ENCODE measurements around the gene ITPKB. TPM values are rescaled to one million over a fixed set of nuclear protein-coding genes. Genes with fewer than 3 reads are reported as not detected.

ITPKB gene
- total and polyA plus RNA-seq, 2 experiments from 2014 or later = 0.31 to 5.2 TPM

DNA sequence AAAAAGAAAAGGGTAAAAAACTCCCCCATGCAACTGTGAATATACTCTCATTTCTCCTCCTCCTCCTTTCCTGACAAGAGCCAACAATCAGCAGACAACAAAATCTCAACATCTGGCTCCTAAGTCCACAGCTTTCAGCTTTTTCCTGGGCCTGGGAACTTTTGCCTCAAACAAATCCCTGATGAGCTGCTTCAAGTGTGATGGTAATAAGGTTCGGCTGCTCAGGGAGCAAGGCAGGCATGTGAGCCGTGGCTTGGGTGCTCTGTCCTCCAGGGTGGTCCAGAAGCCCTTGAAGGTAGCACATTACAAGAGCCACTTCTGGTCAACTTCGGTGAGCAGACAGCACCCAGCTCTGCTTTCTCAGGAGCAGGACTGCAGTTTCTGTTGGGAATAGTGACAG lies 46.3 kb downstream of the ITPKB start:
- no peaks in the 10 kb centered on the region for H3K9me2 ChIP-seq (ENCODE audit: insufficient read depth)
- H3K9me3 Mint-ChIP-seq = no peaks in the 10 kb centered on the region
- no peaks in the 10 kb centered on the region for H4K20me1 ChIP-seq (replicated peaks; ENCODE audit: insufficient read depth)
- H3K36me3 ChIP-seq (ENCODE audit: insufficient read depth) = no peaks in the 10 kb centered on the region
- peaks cover 4% of the 10 kb centered on the region for H3K27me3 Mint-ChIP-seq (ENCODE audit: insufficient read depth, low read depth, poor library complexity)
- TF ChIP-seq, protein P1, sequence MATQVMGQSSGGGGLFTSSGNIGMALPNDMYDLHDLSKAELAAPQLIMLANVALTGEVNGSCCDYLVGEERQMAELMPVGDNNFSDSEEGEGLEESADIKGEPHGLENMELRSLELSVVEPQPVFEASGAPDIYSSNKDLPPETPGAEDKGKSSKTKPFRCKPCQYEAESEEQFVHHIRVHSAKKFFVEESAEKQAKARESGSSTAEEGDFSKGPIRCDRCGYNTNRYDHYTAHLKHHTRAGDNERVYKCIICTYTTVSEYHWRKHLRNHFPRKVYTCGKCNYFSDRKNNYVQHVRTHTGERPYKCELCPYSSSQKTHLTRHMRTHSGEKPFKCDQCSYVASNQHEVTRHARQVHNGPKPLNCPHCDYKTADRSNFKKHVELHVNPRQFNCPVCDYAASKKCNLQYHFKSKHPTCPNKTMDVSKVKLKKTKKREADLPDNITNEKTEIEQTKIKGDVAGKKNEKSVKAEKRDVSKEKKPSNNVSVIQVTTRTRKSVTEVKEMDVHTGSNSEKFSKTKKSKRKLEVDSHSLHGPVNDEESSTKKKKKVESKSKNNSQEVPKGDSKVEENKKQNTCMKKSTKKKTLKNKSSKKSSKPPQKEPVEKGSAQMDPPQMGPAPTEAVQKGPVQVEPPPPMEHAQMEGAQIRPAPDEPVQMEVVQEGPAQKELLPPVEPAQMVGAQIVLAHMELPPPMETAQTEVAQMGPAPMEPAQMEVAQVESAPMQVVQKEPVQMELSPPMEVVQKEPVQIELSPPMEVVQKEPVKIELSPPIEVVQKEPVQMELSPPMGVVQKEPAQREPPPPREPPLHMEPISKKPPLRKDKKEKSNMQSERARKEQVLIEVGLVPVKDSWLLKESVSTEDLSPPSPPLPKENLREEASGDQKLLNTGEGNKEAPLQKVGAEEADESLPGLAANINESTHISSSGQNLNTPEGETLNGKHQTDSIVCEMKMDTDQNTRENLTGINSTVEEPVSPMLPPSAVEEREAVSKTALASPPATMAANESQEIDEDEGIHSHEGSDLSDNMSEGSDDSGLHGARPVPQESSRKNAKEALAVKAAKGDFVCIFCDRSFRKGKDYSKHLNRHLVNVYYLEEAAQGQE (IDR thresholded peaks at IDR 0.05; ENCODE audit: unreplicated experiment) = no peak
- TF ChIP-seq CREB1 (CRISPR knock-in tag; IDR thresholded peaks at IDR 0.05; ENCODE audit: low read depth) (no peak), ZNF114 (CRISPR knock-in tag; IDR thresholded peaks at IDR 0.05) (no peak), STAT1 (IDR thresholded peaks at IDR 0.05; ENCODE audit: unreplicated experiment) (no peak), EZH2phosphoT487 (IDR thresholded peaks at IDR 0.05; ENCODE audit: unreplicated experiment) (no peak), NANOG (IDR thresholded peaks at IDR 0.05; ENCODE audit: borderline replicate concordance) (no peak), JUNB (IDR thresholded peaks at IDR 0.05; ENCODE audit: unreplicated experiment) (no peak), POLR2AphosphoS5 (IDR thresholded peaks at IDR 0.05; ENCODE audit: low read depth) (no peak), ZNF331 (CRISPR knock-in tag; IDR thresholded peaks at IDR 0.05; ENCODE audit: low read depth) (no peak), EZH2 (IDR thresholded peaks at IDR 0.05; ENCODE audit: low read depth, unreplicated experiment) (no peak)
- TF ChIP-seq, protein P2, sequence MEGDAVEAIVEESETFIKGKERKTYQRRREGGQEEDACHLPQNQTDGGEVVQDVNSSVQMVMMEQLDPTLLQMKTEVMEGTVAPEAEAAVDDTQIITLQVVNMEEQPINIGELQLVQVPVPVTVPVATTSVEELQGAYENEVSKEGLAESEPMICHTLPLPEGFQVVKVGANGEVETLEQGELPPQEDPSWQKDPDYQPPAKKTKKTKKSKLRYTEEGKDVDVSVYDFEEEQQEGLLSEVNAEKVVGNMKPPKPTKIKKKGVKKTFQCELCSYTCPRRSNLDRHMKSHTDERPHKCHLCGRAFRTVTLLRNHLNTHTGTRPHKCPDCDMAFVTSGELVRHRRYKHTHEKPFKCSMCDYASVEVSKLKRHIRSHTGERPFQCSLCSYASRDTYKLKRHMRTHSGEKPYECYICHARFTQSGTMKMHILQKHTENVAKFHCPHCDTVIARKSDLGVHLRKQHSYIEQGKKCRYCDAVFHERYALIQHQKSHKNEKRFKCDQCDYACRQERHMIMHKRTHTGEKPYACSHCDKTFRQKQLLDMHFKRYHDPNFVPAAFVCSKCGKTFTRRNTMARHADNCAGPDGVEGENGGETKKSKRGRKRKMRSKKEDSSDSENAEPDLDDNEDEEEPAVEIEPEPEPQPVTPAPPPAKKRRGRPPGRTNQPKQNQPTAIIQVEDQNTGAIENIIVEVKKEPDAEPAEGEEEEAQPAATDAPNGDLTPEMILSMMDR (conservative IDR thresholded peaks at IDR 0.05; ENCODE audit: low read depth in 2 of 2) = no peak
- TF ChIP-seq, protein P3, sequence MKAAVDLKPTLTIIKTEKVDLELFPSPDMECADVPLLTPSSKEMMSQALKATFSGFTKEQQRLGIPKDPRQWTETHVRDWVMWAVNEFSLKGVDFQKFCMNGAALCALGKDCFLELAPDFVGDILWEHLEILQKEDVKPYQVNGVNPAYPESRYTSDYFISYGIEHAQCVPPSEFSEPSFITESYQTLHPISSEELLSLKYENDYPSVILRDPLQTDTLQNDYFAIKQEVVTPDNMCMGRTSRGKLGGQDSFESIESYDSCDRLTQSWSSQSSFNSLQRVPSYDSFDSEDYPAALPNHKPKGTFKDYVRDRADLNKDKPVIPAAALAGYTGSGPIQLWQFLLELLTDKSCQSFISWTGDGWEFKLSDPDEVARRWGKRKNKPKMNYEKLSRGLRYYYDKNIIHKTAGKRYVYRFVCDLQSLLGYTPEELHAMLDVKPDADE (IDR thresholded peaks at IDR 0.05) = no peak
- TF ChIP-seq, protein P4, sequence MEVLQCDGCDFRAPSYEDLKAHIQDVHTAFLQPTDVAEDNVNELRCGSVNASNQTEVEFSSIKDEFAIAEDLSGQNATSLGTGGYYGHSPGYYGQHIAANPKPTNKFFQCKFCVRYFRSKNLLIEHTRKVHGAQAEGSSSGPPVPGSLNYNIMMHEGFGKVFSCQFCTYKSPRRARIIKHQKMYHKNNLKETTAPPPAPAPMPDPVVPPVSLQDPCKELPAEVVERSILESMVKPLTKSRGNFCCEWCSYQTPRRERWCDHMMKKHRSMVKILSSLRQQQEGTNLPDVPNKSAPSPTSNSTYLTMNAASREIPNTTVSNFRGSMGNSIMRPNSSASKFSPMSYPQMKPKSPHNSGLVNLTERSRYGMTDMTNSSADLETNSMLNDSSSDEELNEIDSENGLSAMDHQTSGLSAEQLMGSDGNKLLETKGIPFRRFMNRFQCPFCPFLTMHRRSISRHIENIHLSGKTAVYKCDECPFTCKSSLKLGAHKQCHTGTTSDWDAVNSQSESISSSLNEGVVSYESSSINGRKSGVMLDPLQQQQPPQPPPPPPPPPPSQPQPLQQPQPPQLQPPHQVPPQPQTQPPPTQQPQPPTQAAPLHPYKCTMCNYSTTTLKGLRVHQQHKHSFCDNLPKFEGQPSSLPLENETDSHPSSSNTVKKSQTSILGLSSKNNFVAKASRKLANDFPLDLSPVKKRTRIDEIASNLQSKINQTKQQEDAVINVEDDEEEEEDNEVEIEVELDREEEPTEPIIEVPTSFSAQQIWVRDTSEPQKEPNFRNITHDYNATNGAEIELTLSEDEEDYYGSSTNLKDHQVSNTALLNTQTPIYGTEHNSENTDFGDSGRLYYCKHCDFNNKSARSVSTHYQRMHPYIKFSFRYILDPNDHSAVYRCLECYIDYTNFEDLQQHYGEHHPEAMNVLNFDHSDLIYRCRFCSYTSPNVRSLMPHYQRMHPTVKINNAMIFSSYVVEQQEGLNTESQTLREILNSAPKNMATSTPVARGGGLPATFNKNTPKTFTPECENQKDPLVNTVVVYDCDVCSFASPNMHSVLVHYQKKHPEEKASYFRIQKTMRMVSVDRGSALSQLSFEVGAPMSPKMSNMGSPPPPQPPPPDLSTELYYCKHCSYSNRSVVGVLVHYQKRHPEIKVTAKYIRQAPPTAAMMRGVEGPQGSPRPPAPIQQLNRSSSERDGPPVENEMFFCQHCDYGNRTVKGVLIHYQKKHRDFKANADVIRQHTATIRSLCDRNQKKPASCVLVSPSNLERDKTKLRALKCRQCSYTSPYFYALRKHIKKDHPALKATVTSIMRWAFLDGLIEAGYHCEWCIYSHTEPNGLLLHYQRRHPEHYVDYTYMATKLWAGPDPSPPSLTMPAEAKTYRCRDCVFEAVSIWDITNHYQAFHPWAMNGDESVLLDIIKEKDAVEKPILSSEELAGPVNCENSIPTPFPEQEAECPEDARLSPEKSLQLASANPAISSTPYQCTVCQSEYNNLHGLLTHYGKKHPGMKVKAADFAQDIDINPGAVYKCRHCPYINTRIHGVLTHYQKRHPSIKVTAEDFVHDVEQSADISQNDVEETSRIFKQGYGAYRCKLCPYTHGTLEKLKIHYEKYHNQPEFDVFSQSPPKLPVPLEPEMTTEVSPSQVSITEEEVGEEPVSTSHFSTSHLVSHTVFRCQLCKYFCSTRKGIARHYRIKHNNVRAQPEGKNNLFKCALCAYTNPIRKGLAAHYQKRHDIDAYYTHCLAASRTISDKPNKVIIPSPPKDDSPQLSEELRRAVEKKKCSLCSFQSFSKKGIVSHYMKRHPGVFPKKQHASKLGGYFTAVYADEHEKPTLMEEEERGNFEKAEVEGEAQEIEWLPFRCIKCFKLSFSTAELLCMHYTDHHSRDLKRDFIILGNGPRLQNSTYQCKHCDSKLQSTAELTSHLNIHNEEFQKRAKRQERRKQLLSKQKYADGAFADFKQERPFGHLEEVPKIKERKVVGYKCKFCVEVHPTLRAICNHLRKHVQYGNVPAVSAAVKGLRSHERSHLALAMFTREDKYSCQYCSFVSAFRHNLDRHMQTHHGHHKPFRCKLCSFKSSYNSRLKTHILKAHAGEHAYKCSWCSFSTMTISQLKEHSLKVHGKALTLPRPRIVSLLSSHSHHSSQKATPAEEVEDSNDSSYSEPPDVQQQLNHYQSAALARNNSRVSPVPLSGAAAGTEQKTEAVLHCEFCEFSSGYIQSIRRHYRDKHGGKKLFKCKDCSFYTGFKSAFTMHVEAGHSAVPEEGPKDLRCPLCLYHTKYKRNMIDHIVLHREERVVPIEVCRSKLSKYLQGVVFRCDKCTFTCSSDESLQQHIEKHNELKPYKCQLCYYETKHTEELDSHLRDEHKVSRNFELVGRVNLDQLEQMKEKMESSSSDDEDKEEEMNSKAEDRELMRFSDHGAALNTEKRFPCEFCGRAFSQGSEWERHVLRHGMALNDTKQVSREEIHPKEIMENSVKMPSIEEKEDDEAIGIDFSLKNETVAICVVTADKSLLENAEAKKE (CRISPR knock-in tag; IDR thresholded peaks at IDR 0.05) = no peak
- H3K4me1 ChIP-seq (ENCODE audit: insufficient read depth) = peaks cover 8% of the 10 kb centered on the region
- DNase-seq (ENCODE audit: low spot score) (no peak), ATAC-seq (peak; percentile 18; the same call in 1 of the 3 replicates)
- peaks cover 28% of the 10 kb centered on the region for H3K4me1 Mint-ChIP-seq
- H3K27ac Mint-ChIP-seq = no peak overlapping the region
- H3K4me2 ChIP-seq = no peak overlapping the region
- H3K4me3 ChIP-seq = no peak overlapping the region
- no peak overlapping the region for H2AFZ ChIP-seq
- no peaks in the 10 kb centered on the region for H3F3A ChIP-seq (replicated peaks; ENCODE audit: low read depth)
- no peaks in the 10 kb centered on the region for H3K79me2 ChIP-seq (replicated peaks; ENCODE audit: insufficient read depth)
- no peaks in the 10 kb centered on the region for H3K27me3 ChIP-seq (ENCODE audit: insufficient read depth)
- no peak overlapping the region for H3K27ac ChIP-seq (ENCODE audit: low read depth)
- H3K36me3 Mint-ChIP-seq (ENCODE audit: low read depth) = no peaks in the 10 kb centered on the region
- H3K4me3 Mint-ChIP-seq = no peak overlapping the region

Data from GM23338 (cell line).